Spleen (tissue), 7 donors: ENCODE results near the gene GNG5.

Experiments used
- CTCF ChIP-seq, 11 experiments: fragments of 200-600 bp in 7 of 11; fragments of 450-650 bp in 4 of 11; sonication (generic) in 4 of 11; IDR thresholded peaks in 8 of 11; conservative IDR thresholded peaks in 3 of 11; 1 replicate in 7 of 11; 2 replicates in 4 of 11; pipeline versions ENCODE4 v1.4.0 to v1.8.0; 2016 to 2021; ENCODE audit warnings: antibody characterized with exemption in 11 of 11, inconsistent platforms in 4 of 11, mild to moderate bottlenecking in 1 of 11
- POLR2AphosphoS5 ChIP-seq, 3 donors: sonication (generic); formaldehyde crosslinking; IDR thresholded peaks; one replicate each; pipeline ENCODE4 v1.5.1; 2017; ENCODE audit warnings: antibody characterized with exemption in 3 of 3
- donor health status: DM: no; HTN: no; CAD: no; lungs with moderate emphysema.
- donor health status: DM: no; HTN: no; CAD: no.
- donor health status: DM: no; HTN: no; CAD: no.

GRCh38 chr1:84452436-84452835 is 53.9 kb downstream of the GNG5 start:
- TF ChIP-seq POLR2AphosphoS5 (IDR thresholded peaks at IDR 0.05): no peak
- no peak for TF ChIP-seq CTCF (IDR thresholded peaks at IDR 0.05 in 8 of 11, conservative IDR thresholded peaks at IDR 0.05 in 3 of 11)
